Liver (tissue), 3 donors: ENCODE results near the gene SP140.

Source experiments
- ATF3 ChIP-seq: IDR thresholded peaks from 2 replicates; pipeline ENCODE4 v1.6.1; 2016; ENCODE audit warnings: antibody characterized with exemption
- CTCF ChIP-seq: fragments of 150-350 bp; IDR thresholded peaks from 2 replicates; pipeline ENCODE4 v1.5.1; 2017; ENCODE audit warnings: improper control_type of control experiment, low read depth, low read length; ENCODE audit not compliant: missing input control
- EGR1 ChIP-seq, 2 donors: IDR thresholded peaks; 2 replicates each; pipeline ENCODE4 v1.6.1; 2016 to 2018; ENCODE audit warnings: antibody characterized with exemption in 2 of 2, low read depth in 2 of 2
- GABPA ChIP-seq, 2 donors: IDR thresholded peaks in 1 of 2; conservative IDR thresholded peaks in 1 of 2; 2 replicates each; pipeline ENCODE4 v1.6.1; 2016; ENCODE audit warnings: antibody characterized with exemption in 2 of 2, mild to moderate bottlenecking in 1 of 2, moderate library complexity in 1 of 2
- HNF4A ChIP-seq, 2 donors: conservative IDR thresholded peaks; 2 replicates each; pipeline ENCODE4 v1.6.1; 2016; ENCODE audit warnings: antibody characterized with exemption in 2 of 2, mild to moderate bottlenecking in 2 of 2
- JUND ChIP-seq, 2 donors: IDR thresholded peaks; 2 replicates each; pipeline ENCODE4 v1.6.1; 2016; ENCODE audit warnings: antibody characterized with exemption in 2 of 2
- MAX ChIP-seq: IDR thresholded peaks from 2 replicates; pipeline ENCODE4 v1.6.1; 2016; ENCODE audit warnings: antibody characterized with exemption
- RAD21 ChIP-seq, 2 donors: IDR thresholded peaks; 2 replicates each; pipeline ENCODE4 v1.6.1; 2016; ENCODE audit warnings: antibody characterized with exemption in 2 of 2, mild to moderate bottlenecking in 2 of 2
- REST ChIP-seq: IDR thresholded peaks from 2 replicates; pipeline ENCODE4 v1.6.1; 2016; ENCODE audit warnings: antibody characterized with exemption, mild to moderate bottlenecking
- TAF1 ChIP-seq: conservative IDR thresholded peaks from 2 replicates; pipeline ENCODE4 v1.6.1; 2016; ENCODE audit warnings: antibody characterized with exemption, mild to moderate bottlenecking
- YY1 ChIP-seq: IDR thresholded peaks from 2 replicates; pipeline ENCODE4 v1.6.1; 2016; ENCODE audit warnings: antibody characterized with exemption, mild to moderate bottlenecking
- ZBTB33 ChIP-seq: IDR thresholded peaks from 2 replicates; pipeline ENCODE4 v1.6.1; 2016; ENCODE audit warnings: antibody characterized with exemption
- donor health status: healthy.
- donor health status: healthy.

- no peak for TF ChIP-seq CTCF
- TF ChIP-seq MAX: no peak
- TF ChIP-seq GABPA (IDR thresholded peaks at IDR 0.05 in 1 of 2, conservative IDR thresholded peaks at IDR 0.05 in 1 of 2): no peak
- no peak for TF ChIP-seq RAD21 (IDR thresholded peaks at IDR 0.05)
- TF ChIP-seq ATF3: no peak
- TF ChIP-seq REST: no peak
- TF ChIP-seq EGR1 (IDR thresholded peaks at IDR 0.05; ENCODE audit: low read depth in 2 of 2): no peak
- TF ChIP-seq YY1: no peak
- no peak for TF ChIP-seq HNF4A (conservative IDR thresholded peaks at IDR 0.05)
- TF ChIP-seq TAF1: no peak
- no peak for TF ChIP-seq ZBTB33
- no peak for TF ChIP-seq JUND (IDR thresholded peaks at IDR 0.05)
Measured at GRCh38 chr2:230227216-230227615, 1.7 kb downstream of the SP140 start.
